GM21360 (cell line): ENCODE measurements around the gene GDF2.

Experiments used
- ATAC-seq: cut with Tn5 transposase; IDR thresholded peaks from one replicate; pipeline ENCODE4 v1.9.1; 2021; ENCODE audit warnings: mild to moderate bottlenecking, moderate library complexity; ENCODE audit not compliant: unreplicated experiment

Gene GDF2

DNA sequence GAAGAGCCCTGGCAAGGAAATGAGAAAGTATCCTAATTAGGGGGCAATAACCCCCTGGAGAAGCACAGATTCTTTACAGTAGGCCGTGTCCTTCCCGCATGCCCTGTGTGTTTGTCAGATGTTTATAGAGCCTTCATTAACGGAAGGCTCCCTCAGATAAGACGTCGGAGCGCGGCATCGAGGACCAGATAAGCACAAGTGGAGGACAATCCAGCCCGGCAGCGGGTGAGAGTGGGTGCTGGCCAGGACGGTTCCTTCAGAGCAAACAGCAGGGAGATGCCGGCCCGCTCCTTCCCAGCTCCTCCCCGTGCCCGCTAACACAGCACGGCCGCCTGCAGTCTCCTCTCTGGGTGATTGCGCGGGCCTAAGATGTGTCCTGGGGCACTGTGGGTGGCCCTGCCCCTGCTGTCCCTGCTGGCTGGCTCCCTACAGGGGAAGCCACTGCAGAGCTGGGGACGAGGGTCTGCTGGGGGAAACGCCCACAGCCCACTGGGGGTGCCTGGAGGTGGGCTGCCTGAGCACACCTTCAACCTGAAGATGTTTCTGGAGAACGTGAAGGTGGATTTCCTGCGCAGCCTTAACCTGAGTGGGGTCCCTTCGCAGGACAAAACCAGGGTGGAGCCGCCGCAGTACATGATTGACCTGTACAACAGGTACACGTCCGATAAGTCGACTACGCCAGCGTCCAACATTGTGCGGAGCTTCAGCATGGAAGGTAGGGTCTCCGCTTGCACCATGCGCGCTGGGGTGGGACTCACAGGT is at the start of gene GDF2:
Gene GDF2, plus strand, starts transcription at position 155 of the 762 bp plus-strand sequence. Its CDS starts 215 bp downstream, at position 370.
- no peak for ATAC-seq

DNA sequence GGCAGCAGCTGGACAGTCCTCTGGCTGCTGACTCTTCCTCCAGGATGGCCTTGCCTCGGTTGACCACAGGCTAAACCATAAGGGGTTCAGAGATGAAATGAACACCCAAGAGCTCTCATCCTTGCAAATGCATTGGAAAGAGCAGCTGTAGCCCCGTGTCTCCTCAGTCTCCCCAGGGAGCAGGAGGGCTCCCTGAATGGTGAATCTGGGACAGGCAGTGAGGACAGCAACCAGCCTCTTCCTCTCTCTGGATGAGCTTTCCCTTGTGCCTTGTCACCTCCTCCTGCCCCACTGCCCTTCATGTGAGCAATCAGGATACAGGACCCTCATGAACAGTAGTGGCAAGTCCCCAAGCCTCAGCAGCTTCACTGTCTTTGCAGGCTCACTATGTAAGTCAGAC is 46.2 kb upstream of the GDF2 start:
- ATAC-seq, result no peak

DNA sequence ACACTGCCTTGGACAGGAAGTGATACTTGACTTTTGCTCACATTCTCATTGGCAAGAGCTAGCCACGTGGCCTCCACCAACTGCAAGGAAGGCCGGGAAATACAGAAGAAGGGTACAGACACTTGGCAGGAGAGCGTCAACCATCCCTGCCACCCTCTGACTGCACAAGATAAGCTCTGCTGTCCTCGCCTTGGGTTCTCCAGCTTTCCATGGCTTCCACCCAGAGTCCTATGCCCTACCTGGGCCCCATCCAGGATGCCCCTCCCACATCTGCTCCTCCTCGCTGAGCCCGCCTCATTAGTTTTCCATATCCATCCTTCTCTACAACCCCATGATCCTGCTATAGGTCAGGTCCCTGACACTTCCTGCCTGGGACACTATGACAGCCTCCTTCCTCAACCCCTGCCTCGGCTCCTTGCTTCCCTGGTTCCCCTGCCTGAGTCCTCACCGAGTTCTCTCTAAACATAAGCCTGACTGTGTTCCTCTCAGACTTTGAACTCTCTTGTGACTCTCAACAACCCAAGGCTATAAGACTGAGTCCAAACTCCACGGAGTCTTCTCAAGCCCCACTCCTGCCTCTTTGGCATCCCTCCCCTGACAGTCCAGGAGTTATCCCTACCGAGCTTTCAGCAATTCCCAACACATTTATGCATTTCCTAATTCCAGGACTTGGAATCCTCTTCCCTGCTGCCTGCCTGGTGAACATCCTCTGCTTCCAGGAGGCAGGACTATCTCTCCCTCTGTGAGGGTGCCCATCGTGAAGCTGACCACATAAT is 45.5 kb upstream of the GDF2 start:
- ATAC-seq, result no peak

DNA sequence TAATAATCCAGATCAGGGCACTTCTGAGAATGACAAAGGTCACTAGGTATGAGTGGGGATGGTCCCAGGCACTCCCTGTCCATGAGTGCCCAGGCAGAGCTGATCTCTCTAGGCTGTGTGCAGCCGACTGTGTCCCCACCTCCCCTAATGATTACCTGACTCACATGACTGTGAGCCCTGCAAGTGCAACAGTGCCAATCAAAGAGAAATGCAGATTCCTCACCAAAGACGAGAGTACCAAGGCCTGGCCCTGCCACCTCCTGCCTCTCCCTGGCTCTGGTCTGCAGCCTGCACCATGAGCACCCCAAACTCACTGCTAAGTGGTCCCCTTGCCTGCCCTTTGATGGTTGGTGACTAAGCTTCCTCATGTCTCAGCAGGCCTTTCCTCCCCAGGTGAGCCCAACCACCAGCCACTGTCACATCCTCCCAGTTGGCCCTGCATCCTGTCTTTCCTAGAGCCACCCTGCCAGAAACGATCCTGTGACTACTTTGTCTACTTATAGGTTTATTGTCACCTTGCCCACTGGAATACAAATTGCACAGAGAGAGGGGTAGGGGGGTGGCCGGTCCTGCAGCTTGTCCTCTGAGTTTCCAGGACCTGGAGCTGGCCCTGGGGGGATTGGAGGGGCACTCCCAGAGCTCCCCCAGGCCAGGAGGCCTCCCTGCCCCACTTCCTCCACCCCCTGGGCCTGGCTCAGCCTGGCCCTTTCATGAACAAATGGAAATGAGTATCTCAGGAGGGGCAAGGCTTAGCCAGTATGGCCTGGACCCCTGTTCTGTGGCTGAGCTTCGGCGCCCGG is 44.7 kb upstream of the GDF2 start:
- no peak for ATAC-seq

DNA sequence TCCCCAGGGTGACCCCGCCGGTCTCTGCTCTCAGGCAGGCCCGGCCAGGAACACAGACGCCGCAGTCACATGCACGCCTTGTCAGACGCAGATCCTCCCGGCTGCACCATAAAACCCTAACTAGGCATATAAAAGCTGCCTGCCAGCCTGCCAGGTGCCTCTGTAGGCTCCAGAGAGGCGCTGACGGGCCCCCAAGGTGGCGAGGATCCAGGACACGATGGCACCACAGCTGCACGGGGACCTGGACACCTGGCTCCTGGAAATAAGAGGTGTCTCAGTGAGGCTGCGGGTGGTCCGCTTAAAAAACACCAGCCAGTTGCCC is 44.1 kb upstream of the GDF2 start:
- ATAC-seq, result no peak

DNA sequence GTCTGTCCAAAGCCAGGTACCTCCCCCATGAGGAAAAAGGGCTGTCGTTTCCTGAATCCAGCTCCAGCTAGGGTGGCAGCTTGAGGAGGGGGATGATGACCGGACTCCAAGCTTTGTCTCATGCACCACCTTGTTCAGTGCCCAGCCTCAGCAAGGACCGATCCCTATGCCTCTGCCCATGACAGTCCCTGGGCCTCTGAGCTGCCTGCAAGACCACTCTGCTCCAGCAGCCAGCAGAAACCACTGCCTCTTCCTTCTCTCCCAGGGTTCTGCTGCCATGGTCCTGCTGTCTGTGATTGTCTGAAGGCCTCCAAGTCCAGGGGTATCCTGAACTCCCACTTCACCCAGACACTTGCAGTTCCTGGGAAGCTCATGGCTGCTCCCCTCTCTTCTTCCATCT is 43.5 kb upstream of the GDF2 start:
- no peak for ATAC-seq

DNA sequence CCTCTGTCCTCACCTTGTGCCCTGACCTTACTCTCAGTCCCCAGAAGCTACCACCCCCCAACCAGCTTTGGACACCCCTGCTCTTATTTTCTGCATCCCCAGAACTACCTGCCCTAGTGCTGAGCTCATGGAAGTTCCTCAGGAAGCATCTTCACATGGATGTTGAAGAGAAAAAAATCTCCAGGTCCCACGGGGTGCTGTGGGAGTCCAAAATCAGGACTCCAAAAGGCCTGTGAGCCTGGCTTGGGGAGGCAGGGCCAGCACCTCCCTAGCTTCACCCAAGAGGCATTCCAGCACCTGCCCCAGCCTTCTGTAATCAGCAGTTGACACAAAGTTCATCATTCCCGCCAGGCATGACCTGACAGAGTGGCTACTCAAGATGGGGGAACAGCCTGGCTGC is 43.0 kb upstream of the GDF2 start:
- ATAC-seq, result no peak

DNA sequence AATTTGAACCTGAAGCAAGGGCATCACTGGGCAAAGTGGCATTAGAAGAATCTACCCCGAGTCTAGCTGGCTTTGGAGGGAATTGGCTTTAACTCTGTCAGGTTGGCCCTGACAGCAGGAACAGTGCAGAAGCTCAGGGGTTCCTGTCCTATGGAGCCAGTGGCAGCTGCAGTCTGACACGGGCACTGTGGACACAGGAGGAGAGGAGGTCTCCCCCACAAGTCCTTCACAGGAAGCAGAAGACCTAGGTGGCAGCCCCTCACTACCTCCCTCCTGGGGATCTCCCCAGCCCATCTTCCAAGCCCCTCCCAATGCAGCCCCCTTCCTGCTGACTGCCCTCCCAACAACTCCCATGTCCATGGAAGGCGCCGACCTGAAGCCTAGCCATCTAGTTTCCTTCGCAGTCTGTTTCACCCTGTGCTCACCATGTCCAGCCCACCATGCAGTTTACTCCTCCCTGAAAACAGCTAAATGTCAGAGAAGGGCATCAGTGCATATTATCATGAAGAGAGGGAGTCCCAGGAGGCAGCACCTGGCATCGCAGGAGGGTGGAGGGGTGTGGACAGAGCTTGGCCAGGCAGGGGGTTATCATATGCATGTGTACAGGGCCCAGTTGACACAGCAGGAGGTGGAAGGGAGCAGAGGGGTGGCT is 40.1 kb upstream of the GDF2 start:
- ATAC-seq, result no peak

DNA sequence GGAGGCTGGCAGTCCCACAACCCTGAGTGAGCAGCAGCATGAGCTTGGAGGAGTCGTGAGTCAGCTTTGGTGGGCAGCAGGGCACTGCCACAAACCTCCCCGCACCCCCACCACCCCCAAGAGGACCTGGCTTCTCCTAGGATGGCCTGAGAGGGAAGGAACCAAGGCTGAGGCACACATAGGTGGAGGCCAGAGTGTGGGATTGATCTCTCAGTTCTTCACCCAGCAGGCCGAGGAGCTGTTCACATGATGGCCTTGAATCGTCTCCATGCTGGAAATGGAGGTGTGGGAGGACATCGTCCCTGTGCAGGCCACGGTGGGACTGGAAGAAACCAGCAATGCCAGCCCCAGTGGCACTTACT is 39.6 kb upstream of the GDF2 start:
- ATAC-seq, result no peak

DNA sequence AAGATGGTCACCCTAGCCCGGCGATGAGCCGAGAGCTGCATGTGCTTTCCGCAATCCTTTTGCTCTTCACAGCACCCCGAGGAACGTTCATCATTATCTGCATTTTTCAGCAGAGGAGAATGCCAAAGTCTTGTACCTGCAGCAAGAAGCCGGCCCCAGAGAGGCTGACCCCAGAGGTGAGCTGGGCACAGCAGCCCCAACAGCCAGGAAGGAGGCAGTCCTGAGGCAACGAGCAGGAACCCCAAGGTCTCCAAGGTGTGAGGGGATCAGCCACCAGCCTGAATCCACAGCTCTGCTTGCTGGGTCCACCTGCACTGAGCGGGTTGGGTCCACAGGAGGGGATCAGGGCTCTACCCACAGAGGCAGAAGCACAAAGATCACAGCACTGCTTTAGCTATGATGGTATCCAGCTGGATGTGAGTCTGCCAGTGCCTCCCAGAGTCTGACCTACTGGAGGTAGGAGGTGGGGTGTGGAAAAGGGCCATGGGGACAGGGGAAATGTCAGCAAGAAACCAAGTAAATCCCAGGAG is 39.1 kb upstream of the GDF2 start:
- ATAC-seq, result no peak

DNA sequence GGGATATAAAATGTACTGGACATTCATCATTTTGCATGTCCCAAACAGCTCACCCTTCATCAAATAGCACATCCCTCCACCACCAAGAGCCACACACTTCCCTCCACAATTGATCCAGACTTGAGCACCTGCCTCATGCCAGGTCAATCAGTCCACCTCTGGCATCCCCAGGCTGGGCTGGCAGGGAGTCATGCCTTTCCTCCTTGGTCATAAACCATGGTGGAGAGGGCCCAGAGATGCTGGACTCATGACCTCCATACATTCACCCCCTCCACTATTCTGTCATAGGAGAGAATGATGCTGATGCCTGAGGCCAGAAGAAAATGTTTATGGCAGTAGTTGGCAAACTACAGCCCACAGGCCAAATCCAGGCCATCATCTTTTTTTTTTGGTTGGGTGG is 38.4 kb upstream of the GDF2 start:
- ATAC-seq, result no peak

DNA sequence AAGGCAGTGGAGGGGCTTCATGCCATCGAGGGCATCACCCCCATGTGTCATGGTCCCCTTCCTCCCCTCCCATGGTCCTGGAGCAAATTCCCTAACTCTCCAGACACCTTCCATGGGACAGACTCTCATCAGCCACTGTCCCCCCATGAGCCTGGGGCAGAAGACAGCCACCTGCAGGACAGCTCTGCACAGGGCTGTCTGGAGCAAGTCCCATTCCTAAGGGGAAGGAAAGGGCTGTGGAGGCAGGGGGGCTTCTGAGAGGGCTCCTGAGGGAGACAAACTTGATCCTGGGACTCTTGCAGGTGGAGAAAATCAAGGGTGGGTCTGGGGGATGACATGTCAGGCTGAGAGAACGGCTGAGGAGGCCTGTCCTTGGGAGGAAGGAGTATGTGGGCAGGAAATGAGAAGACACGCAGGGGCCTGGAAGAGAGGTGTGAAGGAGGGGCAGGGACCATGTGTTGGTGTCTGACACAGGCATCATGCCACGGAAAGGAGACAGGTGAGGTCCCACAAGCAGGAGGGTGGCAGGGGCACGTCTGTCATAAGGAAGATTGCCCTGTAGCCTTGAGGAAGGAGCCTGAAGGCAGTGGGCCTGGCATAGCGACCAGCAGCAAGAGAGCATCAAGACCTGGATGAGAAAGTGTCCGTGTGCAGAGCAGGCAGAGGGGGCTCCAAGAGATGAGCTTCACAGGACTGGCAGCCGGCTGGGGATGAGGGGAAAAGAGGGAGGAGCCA is 36.7 kb upstream of the GDF2 start:
- no peak for ATAC-seq

DNA sequence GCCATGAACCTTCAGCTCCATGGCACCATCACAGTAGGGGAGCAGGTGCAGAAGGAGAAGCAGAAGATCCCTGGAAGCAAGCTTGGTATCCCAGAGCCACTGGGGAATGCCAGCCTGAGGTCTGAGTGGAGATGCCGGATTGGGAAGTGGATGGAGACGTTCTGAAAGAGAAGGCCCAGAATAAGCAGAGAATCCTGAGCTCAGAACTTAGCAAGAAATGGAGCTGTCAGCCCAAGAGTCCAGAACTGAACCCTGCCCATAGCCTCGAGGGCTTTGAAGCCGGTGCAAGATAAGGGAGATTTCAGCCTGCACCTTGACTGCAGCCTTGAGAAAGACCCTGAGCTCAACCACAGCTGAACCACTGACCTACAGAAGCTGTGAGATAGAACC is 36.1 kb upstream of the GDF2 start:
- ATAC-seq, result no peak

DNA sequence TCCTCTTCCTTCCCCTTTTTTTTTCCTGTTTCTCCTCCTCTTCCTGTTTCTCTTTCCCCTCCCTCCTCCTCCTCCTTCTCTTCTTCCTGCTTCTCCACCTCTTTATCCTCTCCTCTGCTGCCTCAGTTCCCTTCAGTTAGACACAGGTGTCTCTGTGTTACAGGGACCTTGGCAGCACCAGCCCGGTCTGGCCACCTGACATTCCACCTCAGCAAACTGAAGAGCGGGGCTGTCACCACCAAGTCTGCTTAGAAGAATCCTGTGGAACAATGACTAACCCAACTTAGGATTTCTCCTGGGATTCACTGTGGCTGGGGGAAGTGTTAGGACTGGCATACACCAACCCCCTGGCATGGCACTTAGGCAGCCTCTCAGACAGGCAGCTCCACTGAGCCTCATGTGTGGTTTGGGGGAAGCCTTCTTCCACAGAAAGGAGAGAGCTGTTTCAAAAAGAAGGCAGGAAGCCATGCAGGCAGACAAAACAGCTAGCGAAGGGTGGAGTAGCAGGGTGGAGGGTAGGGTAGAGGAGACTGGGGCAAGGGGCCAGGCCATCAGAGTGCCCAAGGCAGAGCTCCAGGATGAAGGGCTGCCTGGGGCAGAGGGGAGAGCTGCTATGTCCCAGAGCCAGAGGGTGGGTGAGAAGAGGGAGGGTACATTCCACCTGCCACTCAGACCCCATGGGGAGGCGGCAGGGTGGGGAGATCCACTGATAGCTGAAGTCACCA is 35.5 kb upstream of the GDF2 start:
- ATAC-seq, result no peak

DNA sequence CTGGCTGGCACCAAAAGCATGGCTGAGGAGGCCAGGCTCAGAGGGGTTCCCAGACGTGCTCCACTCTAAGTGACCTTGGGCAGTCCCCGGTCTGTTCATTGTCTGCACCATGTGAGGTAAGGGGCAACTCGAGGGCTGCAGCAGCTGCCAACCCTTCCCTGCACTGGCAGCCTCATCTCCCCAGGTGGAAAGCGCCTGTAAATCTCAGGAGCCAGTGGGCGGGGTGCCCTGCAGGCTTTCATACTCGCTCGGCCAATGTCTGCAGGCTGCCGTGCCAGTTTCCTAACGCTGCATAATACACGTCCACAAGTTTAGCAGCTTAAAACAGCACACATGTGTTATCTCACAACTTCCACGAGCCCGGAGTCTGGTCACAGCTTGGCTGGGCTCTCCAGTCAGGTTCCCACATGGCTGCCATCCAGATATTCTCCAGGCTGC is 34.9 kb upstream of the GDF2 start:
- no peak for ATAC-seq

DNA sequence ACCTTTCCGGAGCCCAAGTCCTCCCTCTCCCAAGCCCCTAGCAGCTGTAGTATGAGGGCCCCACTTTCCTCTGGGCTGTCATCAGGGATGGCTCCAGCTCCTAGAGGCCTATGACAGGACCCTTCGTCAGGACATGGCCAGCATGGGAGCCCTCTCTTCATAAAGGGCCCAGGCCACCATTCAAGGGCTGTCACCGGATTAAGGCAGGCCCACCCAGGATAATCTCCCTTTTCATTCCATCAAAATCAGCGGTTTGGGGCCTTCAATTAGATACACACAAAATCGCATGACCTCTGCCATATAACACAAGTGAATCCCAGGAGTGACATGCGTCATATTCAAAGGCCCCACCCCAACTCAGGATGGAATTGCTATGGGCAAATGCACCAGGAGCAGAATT is 34.4 kb upstream of the GDF2 start:
- ATAC-seq, result no peak

DNA sequence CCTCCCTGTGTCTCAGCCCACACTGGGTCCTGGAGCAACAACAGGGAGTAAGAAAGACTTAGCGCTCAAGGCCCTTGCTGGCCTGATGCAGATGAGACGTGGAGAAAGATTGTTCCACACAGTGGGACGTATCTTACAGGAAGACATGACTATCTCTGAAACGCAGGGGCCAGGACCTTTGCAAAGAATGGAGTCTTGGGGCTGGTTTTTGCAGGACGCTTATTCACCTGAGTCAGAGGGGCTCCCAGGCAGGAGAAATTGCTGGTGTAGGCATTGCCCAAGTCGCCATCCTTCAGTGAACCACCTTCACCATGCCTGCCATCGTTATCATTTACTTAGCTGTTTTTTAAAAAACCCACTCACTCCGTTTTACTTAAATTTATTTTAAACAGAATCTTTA is 34.0 kb upstream of the GDF2 start:
- ATAC-seq, result no peak

DNA sequence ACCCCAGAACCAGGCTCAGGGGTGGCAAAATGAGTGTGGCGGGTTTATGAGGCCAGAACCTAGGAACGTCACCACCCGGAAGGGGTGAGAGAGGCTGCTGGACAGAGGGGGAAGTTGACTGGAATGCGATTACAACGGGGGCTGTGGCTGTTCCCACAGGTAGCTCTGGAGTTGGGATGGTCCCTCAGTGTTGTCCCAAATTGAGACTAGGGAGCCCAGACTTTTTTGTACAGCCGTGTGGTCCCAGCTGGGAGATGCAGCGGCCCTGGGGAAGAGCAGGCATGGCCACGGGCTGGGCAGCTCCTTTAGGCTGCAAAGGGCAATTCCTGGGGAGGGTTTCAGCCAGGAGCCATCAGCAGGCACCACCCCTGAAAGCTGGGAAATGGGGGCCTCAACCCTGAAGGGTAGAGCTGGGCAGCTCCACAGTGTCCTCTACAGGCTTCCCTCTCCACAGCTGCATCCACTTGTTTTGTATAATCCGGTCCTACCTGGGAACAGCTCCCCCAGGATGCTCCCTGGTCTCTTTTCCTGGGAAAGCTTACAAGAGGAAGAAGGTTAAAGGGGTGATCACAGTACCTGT is 33.2 kb upstream of the GDF2 start:
- no peak for ATAC-seq

DNA sequence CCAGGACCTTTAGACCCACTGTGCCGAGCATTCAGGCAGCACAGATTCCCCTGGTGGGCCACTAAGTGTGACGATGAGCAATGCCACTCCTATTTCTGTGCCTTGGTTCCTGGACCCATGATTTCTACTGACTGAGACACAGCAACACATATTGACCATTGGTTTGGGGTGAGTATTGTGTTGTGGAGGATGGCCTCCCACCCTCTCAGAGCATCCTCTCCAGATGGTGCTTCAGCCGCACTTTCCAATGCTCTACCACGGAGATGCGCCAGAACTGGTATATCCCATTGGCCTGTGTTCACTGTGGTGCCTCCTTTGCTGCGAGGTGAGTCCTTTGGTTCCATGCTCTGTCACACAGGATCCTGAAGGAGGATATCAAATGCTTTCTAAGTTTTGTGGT is 32.3 kb upstream of the GDF2 start:
- ATAC-seq, result no peak
